ENCODE results near the gene CMTM2.
A peak's percentile ranks its signal among the peaks of the same experiment; 100 is the strongest.

The CMTM2 gene

DNA sequence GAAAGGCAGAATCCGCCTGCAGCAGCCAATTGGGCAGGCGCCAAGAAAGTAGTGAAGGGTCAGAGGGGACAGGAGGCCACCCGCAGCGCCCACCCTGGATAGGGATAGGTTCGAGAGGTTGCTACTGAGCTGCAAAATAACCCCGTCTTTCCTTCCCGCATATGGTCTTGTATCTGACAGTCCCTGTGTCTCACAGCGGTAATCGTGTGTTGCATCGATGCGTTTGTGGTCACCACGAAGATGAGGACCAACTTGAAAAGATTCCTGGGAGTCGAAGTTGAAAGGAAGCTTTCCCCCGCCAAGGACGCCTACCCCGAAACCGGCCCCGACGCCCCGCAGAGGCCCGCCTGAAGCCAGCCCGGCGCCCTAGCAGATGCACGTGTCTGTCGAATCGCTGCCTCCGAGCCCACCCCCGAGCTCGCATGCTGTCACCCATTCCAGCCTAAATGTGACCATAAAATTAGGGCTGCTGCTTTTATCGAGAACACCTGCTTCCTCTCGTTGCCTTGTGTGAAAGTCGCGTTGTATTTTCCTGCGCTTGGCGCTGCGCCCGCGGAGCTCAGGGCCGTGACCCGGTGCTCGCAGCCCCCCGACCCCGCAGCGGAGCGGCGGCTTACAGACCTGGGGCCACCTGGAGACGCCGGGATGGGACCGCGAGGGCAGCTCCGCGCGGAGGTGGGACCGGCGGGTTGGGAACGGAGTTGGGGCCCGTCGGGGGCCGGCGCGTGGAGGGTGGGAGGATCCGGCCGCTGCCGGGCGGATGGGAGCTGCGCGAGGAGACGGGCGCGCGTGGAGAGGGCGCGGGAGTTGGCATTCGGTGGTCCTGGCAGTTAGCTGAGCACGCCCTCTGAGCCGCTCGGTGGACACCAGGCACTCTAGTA is at the start of gene CMTM2:
TSS of gene CMTM2 (plus strand) at position 813 of the 881 bp plus-strand sequence. CDS start 145 bp downstream, outside the sequence.
- DNase-seq (ENCODE audit: low read depth in 2 of 2, low spot score in 1 of 2), result no peak

GRCh38 chr16:66529475-66529874 is 49.8 kb upstream of the CMTM2 start:
- no peak for DNase-seq (ENCODE audit: low read depth in 2 of 2, low spot score in 1 of 2)

GRCh38 chr16:66534376-66534799 is 44.9 kb upstream of the CMTM2 start:
- DNase-seq (ENCODE audit: low read depth in 2 of 2, low spot score in 1 of 2), result no peak

DNA sequence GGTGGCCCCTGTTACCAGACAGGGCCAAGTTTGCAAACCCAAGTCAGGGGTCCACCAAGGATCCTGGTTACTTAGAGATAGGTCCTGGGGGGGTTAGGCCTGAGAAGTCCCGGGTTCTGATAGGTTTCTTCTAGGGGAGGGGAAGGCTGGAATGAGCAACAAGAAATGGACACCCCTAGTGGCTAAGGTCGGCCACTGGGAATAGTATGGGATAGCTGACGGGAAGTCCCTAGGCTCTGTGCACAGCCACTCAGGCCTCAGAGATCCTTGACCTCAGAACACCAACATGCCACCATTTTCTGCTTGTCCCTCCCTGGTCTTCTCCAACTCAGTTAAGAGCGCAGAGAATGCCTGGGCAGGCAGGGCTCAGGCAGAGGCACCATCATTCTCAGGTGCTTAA is 42.7 kb upstream of the CMTM2 start:
- DNase-seq (ENCODE audit: low read depth in 2 of 2, low spot score in 1 of 2), result no peak

GRCh38 chr16:66537236-66537635 is 42.0 kb upstream of the CMTM2 start:
- no peak for DNase-seq (ENCODE audit: low read depth in 2 of 2, low spot score in 1 of 2)

- no peak for DNase-seq (ENCODE audit: low read depth in 2 of 2, low spot score in 1 of 2)
Observed at GRCh38 chr16:66538910-66539309, 40.4 kb upstream of the CMTM2 start.

DNA sequence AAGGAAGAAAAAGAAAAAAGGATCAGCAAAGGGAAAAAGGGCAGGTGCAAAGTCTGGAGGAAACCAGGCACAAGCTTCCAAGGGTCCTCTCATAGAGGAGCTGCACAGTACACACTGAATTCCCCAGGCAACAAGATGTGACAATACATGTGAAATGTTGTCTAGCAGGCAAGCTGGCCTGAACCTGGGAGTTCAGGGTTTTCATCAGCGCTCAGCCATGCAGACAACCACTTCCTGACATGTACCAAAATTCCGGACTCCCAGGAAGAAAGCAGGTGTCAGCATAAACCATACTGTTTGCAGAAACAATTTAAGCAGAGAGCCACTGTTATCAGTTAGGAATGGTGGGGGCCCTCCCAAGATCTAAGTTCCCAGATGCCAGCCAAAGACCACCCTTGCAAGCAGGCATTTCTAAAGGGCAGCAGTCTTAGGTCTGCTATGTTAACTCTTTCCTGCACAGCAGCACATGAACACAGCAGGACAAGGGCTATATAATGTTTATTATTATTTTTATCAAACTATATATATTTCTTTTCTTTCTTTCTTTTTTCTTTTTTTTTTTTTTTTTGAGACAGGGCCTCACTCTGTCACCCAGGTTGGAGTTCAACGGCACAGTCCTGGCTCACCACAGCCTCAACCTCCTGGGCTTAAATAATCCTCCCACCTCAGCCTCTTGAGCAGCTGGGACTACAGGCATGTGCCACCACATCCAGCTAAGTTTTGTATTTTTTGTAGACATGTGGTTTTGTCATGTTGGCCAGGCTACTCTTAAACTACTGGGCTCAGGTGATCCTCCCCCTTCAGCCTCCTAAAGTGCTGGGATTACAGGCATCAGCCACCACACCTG is 39.4 kb upstream of the CMTM2 start:
- DNase-seq (ENCODE audit: low read depth in 2 of 2, low spot score in 1 of 2), result no peak

- no peak for DNase-seq (ENCODE audit: low read depth in 2 of 2, low spot score in 1 of 2)
Observed at GRCh38 chr16:66541388-66542355, 37.6 kb upstream of the CMTM2 start.

GRCh38 chr16:66542396-66542795 is 36.9 kb upstream of the CMTM2 start:
- no peak for DNase-seq (ENCODE audit: low read depth in 2 of 2, low spot score in 1 of 2)

DNA sequence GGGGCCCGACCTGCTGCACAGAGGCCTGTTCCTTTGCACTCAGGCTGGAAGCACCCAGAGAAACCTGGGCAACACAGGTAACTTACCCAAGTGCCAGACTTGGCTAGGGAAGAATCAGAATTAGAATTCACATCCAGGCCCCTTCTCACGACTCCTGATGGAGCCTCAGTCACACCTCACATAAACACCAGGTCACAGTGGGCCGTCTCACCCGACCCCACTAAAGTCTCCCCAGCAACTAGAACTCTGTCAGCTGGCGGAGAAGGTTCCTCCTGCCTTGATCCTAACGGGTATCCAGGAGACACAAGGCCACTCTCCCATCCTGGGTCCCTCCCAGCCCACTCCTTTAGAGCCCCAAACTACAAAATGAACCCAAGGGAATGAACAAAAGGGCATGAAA is 35.7 kb upstream of the CMTM2 start:
- no peak for DNase-seq (ENCODE audit: low read depth in 2 of 2, low spot score in 1 of 2)

- DNase-seq (ENCODE audit: low read depth in 2 of 2, low spot score in 1 of 2), result no peak
Observed at GRCh38 chr16:66544016-66544757, 35.1 kb upstream of the CMTM2 start.

DNA sequence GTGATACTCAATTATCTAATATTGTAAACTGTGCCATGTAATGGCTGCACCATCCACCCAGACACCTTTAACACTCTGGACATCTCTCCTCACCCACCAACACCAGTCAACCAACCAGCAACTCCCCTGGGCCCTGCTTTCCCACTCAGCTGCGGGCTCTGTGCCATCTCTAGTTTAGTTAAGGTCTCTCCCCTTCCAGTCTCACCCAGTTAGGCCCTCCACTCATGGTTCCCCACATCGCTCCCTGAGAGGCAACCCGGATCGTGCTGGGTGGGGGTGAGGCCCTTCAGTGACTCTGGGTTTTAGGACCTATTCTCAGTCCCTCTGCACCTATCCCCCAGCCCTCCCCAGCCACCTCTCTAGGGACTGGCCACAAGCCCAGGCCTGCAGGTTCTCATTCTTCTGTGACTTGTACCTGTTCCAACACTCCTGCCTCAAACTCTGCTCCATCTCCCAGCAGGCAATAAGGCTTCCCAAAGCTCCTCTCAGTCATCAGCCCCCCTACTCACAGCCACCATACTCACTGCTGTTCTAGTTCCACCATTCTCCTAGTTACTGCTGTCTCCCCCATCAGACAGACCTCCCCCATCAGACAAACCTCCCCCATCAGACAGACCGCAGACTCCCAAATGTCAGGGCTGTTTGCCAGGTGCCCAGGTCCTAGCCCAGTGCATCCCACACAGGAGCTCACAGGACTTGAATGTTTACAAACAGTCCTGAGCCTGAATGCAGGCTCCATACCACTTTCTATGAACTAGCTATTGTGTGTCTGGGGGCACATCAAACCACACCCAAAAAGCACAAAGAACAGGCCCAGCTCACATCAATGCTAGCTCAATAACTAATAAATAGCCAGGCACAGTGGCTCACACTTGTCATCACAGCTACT is 31.9 kb upstream of the CMTM2 start:
- DNase-seq (ENCODE audit: low read depth in 2 of 2, low spot score in 1 of 2), result no peak

DNA sequence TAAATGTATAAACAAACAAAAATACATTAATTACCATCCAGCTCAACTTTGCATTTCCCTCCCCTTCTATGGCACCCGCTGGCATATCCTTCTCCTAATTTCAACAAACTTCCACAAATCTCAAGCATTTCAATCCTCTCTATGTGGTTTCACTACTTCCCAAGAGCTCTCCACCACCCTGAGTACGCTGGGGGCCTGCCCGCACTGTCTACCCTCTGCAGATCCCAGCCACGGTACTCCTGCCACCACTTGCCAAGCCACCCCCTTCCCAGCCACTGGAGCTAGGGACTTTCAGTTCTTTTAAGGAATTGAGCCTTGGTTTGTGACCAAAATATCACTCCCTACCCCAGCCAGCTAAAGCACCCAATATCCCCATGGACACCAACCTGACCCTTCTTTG is 31.2 kb upstream of the CMTM2 start:
- no peak for DNase-seq (ENCODE audit: low read depth in 2 of 2, low spot score in 1 of 2)

DNA sequence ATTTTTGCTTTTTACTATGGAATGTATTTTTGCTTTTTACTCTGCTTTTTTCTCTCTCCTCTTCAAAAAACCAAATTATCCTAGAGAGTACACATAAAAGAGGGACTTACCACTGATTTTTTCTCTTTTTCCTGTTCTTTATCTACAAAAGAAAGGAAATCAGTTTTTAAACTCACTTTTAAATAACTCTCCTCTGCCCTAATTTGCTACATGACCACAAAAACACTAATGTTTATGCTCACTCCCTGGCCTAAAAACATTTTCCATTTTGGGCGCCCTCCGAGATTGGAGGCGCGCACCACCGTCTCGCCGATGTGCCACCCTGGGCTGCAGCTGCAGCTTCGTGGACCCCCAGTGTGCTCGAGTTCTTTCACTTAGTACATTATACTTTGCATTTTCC is 30.4 kb upstream of the CMTM2 start:
- DNase-seq (ENCODE audit: low read depth in 2 of 2, low spot score in 1 of 2), result no peak

DNA sequence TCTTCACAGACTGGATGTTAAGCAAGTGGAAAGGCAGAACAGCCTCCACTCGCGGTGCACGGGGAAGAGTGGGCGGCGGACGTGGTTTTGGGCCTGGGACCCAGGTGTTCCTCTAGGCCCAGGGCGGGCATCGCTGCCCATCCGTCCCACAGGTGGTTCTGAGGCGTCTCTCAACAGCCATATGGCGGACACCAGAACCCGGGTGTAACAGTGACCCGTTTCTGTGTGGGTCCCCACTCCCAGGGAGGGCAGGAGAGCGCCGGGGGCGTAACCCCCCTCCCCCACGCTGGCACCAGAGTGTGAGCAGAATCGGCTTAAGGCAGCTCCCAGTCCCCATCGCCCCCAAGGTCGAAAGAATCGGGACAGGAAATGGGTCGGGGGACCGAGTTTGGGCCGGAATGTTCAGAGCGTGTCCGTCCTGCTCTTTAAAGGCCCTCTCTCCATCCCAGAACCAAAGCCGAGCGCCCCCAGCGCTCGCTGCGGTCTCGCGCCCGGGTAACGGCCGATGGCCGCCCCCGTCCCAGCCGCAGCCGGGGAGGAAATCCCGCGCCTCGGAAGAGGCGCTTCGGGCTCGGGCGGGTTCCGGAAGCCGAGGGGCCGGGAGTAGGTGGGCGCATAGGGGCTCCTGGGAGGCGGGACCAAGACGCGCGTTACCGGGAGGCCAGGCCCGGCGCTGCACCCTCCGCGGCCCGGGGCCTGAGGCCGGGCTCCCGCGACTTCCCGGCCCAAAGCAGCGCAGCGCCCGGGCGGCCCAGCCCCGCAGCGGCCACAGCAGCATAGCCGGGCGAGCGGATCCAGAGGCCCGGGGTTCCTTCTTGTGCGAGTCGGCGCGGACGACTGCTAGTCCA is 29.8 kb upstream of the CMTM2 start, which contains the start of gene TK2:
TSS of gene TK2 (minus strand) at position 839 of the 848 bp plus-strand sequence. CDS start at position 778, 61 bp downstream.
- peak in 1 of 2 donors; percentile 38 for DNase-seq (ENCODE audit: low read depth in 2 of 2, low spot score in 1 of 2)

GRCh38 chr16:66551348-66551759 is 27.9 kb upstream of the CMTM2 start:
- peak; percentile 31 to 38 for DNase-seq (ENCODE audit: low read depth in 2 of 2, low spot score in 1 of 2)

GRCh38 chr16:66551788-66552285 is 27.4 kb upstream of the CMTM2 start:
- DNase-seq (ENCODE audit: low read depth in 2 of 2, low spot score in 1 of 2), result no peak
